ENCODE measurements around the gene FAM83C.
"Not testable (repeated sequence)": the region's sequence is repeated elsewhere in the genome, so short reads cannot be mapped to it uniquely, and the experiment has no call there.

FAM83C gene

DNA sequence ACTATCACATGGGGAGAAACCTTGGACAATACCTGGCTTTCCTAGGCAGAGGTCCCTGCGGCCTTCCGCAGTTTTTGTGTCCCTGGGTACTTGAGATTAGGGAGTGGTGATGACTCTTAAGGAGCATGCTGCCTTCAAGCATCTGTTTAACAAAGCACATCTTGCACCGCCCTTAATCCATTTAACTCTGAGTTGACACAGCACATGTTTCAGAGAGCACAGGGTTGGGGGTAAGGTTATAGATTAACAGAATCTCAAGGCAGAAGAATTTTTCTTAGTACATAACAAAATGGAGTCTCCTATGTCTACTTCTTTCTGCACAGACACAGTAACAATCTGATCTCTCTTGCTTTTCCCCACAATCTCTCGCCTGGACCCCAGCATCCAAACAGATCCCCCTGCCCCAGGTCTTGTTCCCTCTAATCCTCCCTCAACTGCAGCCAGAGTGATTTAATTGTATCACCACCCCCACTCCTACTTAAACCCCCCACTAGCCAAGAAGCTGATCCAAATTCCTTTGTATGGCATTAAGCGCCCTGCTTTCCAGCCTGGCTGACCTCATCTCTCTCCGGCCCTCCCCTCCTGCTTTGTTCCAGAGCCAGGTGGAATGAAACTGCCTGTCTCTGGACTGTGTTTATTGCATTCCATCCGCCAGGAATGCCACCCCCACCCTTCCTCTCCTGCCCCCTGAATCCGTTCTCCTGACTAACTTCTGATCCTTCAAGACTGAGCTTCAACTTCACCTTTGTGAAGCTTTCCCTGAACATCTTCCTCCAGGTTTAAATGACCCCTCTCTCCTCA lies 29.3 kb downstream of the FAM83C start:
- DNase-seq, result not testable (repeated sequence)

DNA sequence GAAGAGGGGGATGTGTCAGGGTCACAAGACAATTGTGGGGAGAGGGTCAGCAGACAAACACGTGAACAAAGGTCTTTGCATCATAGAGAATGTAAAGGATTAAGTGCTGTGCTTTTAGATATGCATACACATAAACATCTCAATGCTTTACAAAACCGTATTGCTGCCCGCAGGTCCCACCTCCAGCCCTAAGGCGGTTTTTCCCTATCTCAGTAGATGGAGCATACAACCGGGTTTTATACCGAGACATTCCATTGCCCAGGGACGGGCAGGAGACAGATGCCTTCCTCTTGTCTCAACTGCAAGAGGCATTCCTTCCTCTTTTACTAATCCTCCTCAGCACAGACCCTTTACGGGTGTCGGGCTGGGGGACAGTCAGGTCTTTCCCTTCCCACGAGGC lies 29.9 kb downstream of the FAM83C start:
- DNase-seq, result not testable (repeated sequence)

DNA sequence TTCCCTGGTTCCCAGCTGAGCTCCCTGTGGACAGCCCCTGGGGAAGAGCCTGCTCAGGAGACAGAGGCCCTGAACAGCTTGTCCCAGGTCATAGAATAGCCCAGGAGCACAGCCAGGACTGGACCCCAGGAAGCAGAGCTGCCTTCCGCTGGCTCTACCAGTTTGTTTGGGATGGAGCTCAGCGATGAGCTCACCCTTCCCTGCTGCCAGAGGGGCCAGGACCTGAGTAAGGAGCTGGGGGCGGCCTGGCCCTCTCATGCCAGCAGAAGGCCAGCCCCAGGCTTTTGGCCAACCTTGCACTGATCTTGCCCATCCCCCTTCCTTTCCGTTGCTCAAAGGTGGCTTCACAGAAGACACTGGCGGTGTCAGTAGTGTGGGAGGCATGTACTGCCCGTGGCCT lies 31.8 kb downstream of the FAM83C start:
- DNase-seq, result no peak

DNA sequence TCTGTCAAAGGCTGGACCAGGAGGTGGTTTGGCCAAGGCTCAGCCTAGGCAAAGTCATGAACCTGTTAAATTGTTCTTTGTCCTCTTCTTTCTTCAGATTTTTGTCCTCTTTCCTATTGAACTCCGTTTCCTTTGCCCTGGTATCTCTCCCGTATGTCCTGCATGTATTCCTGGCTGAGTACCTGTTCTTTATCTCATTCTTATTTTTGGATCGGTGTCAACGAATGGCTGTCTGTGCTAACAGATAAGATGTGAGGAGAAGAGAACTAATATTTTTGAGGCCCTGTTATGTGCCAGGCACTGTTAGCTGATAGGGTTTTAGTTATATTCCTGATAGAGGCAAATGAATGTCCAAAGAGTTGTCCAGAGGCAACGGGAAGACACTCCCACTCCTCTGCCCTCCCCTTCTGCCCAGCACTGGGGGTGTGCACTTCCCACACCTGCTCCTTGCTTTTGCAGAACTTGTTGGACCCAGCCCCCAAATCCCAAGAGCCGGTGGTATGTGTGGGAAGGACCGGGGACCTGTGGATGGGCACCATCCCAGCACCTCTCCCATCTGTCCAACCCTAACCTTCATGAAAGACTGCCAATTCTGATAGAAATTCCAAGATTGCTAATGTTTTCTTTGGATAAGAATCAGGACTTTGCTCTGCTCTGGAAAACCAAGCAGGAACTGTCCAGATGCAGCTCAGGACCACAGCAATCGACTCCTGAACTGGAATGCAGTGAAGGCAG lies 34.9 kb downstream of the FAM83C start:
- no peak for DNase-seq

DNA sequence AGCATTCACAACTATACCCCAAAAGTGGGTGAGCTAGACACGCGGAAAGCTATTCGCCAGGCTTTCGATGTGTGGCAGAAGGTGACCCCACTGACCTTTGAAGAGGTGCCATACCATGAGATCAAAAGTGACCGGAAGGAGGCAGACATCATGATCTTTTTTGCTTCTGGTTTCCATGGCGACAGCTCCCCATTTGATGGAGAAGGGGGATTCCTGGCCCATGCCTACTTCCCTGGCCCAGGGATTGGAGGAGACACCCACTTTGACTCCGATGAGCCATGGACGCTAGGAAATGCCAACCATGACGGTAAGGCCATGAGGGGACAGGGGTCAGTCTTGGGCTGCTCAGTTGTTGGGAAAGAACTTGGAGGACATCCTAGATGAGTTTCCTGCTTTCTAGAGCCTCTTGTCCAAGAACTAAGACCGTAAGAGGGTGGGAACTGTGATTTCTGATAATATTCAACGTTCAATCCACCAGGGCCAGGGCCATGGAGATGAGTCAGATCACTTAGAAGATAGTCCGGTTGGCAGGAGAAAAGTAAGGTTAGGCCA lies 37.7 kb downstream of the FAM83C start:
- no peak for DNase-seq

DNA sequence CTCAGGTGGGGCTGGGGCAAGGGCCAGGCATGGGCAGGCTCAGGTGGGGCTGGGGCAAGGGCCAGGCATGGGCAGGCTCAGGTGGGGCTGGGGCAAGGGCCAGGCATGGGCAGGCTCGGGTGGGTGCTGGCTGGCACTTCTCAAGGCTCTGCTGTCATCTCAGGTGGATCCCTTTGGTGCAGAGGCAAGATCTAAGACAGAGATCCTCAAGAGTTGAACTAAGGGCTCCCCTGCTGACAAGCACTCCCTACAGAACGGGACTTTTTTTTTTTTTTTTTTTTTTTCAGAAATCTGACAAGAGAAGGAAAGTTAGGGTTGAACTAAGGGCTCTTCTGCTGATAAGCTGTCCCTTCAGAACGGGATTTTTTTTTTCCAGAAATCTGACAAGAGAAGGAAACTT lies 39.2 kb downstream of the FAM83C start:
- DNase-seq, result no peak

DNA sequence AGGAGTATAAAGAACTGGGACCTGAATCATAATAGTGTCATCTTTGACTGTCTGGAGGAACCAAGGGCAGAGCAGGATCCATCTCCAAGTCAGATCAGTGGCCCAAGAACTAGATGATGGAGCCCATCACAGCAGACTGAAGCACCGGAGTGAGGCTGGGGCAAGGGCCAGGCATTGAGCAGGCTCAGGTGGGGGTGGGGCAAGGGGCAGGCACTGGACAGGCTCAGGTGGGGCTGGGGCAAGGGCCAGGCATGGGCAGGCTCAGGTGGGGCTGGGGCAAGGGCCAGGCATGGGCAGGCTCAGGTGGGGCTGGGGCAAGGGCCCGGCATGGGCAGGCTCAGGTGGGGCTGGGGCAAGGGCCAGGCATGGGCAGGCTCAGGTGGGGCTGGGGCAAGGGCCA lies 39.6 kb downstream of the FAM83C start:
- not testable (repeated sequence) for DNase-seq

DNA sequence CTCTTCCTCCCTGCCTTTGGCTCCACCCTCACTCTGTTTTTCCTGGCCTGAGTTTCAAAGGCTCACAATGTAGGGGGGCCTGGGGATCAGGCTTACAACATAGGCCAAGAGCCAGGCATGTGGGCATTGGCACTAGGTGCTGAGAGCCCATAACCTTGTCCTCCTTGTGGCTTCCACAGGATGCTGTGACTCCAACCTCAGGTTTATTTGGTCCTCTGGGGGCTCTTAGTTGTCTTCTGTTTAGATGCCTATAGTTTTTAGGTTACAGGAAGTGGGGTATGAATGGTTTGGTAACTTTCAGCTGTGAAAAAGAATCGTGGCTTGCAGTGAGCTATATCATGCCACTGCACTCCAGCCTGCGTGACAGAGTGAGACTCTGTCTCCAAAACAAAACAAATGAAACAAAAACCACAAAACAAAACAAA lies 40.2 kb downstream of the FAM83C start:
- no peak for DNase-seq

DNA sequence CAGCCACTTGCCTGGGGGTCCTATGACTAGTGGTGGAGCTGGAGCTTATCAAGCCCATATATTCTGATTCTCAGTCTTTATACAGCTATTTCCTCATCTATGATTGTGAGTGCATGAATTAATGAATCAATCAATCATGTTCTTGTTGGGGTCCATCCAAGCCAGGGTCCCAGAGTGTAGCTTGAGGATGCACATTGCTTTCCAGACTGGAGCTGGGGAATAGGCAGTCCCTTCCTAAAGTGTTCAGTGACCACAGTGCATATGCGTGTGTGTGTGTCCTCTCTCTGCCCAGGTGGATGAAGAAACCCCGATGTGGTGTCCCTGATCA lies 40.6 kb downstream of the FAM83C start:
- no peak for DNase-seq

DNA sequence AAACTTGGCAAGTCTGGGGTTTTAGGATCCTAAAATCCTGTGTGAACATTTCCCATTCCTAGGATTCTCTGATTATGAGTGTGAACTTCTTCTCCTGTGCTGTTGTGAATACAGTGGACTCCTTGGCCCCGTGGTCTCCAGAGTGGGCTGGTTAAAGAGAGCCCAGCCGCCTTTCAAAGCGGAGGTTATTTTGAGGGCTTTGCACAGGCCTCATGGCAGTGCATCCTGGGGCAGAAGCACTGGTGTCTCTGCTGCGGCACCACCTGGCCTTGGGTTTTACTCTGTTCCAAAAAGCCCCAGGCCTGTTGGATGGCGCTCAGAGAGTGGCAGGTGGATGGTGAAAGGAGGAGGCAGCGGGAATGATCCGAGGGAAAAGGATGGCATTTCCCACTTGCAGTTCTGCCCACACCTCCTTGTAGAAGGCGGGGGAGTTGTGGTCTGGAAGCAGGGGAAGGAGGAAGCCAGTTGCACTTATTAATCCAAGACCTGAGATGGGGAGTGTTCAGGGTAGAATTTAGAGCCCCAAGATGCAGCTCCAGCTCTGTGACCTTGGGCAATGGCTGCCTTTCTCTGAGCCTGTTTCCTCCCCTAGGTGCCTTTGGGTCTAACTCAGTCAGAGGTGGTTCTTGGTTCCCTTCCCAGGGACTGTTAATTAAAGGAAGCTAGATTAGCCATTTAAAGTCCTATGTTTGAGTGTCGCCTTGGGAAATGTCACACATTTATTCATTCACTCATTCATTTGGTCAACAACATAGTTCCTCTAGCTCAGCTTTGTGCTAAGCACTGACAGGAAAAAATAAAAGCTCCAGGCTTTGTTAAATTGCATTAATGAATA lies 43.4 kb downstream of the FAM83C start:
- no peak for DNase-seq

DNA sequence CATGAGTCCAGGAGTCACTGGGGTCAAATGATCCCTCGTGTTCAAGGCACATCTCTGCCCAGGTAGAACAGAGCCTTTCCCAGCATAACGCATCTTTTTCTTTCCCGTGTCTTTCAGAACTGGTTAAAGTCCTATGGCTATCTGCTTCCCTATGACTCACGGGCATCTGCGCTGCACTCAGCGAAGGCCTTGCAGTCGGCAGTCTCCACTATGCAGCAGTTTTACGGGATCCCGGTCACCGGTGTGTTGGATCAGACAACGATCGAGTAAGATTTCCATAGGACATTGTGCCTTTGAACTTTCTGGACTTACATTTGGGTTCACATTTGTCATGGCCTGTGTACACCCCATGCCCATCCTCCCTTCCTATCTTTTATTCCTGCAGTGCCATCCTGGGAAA lies 45.5 kb downstream of the FAM83C start:
- no peak for DNase-seq

DNA sequence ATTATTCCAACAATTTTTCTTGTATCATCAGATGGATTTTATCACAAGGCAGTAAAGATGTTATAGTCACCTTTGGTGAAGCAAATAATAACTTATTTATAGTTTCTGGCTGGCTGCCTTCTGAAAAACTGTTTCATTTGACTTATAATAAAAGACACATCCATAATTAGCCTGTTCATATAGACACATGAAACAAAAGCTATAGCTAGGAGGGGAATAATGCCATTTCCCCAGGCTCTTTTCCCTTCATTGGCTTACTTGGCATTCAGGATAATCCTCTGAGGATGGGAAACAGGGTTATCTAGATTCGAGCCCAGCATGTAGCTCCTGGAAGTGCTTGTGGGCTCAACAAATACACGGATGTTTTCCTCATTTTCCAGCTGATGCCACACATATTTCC lies 48.2 kb downstream of the FAM83C start:
- no peak for DNase-seq

DNA sequence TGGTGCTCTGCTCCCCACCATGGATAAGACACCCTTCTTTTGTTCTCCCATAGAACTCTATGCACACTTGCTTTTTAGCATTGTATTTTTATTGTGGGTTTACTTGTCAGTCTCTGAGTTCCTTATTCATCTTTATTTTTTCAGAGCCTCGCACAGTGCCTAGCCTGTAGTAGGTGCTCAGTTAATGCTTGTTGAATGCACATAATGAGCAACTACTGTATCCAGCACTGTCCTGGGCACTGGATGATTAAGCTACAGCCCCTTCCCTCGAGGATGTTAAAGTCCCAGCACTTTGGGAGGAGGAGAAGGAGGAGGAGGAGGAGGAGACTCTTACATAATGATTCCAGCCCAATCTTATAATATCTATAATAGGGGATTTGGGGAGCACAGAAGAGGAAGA lies 48.9 kb downstream of the FAM83C start:
- no peak for DNase-seq

DNA sequence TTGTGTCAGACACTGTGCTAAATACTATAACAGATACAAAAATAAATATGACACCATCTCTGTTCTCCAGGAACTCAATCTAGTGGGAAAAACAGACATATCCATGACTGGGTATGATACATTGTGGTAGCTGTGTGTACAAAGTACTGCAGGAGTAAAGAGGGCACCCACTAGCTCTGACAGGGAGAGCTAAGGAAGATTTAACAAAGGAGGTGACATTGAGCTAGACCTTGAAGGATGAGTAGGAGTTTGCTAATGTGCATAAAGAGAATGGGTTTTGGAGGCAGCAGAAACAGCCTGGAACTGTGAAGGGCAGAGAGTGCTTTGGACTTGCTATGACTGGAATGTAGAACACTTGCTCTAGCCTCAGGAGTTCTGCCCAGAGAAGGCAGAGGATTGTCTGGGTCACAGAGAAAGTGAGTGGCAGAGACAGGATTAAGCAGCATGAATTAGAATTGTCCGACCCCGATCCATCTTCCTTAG lies 51.4 kb downstream of the FAM83C start:
- no peak for DNase-seq

DNA sequence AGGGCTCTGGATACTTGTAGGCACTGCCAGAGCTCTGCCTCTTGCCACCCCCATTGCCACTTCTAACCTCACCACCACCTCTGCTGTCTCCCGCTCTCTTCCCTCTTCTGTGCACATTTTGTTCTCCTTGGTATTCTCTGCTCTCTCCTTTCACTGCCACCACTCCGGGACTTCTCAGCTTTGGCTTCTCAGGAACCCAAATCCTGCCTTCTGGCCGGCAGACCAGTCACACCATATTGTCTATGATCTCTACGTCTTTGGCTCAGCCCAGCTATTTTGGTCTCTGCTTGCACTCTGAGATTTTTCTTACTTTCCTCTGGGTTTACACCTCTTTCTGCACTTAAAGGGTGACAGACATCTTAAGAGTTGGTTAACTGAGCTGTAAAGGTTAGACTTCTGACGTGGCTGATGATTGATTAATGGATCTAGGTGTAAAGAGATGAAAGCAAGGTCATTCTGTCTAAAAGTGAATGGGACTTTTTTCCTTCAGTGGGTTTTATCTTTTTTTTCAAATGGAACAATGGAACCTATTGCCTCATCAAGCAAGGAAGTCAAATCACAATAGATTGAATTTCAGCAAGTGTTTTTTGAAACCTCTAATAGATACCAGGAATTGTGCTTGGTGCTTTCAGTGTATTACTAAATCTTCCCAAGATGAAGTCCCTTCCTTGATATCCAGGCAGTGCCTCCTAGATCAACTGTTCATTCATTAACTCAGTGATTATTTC lies 52.0 kb downstream of the FAM83C start:
- DNase-seq, result no peak

DNA sequence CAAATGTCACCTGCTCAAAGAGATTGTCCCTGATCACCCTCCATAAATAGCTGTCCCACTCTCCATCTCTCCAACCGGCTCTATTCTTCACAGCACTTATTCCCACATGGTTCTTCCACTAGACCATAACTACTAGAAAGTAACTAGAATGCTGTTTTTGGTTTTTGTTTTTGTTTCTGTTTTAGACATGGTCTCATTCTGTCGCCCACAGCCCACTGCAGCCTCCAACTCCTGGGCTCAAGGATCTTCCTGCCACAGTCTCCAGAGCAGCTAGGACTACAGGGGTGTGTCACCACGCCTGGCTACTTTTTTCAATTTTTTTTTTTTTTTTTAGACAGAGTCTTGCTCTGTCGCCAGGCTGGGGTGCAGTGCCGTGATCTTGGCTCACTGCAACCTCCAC lies 53.5 kb downstream of the FAM83C start:
- DNase-seq, result no peak

DNA sequence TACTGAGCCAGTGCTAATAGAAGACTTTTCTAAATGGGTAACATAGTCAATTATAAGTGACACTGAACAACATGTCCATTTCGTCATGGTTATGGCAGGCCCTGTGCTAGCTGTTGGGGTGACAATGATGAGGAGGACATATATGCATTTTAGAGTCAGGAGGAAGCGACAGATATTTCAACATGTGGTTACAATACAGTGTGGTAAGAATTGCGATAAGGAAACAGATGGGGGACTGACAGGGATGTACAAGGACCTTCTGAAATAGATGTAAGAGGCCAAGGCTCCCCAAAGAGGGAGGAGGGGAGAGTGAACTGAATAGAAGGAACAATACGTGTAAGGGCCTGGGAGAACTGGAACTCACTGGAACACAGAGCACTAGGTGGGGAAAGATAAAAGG lies 54.1 kb downstream of the FAM83C start:
- DNase-seq, result no peak

DNA sequence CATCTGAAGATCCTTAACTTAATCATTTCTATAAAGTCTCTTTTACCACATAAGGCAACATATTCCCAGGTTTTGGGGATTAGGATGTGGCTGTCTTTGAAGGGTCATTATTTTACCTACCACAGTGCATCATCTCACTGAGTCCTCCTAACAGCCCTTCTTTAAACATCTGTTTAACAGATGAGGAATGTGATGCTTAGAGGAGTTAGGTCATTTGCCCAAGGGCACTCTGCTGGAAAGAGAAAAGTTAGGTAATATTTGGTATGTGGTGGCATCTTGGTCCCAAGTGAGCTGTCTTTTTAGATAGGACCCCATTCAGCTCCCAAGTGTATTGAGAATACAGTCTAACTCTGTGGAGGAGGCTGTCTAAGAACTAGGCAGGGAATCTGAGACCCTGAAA lies 54.7 kb downstream of the FAM83C start:
- DNase-seq, result no peak

DNA sequence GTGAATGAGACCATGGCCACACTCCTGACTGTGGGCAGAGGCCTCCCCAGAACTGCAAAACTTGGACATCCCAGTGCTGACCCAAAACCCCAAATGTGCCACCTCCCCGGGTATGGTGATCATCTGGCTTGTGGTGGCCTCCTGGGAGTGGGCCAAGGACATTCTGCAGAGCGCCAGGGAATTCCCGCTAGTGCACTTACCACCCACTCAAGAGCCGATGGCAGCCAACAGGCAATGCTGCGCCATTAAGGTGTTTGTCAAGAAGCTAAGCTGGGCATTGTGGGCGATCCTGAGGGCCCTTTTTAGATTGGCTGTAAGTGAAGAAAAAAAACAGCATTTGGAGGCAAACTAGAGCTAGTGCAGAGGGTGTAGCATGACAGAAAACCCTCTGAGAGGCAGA lies 56.3 kb downstream of the FAM83C start:
- DNase-seq, result no peak
